ENCODE data around the gene SOBP.

- TF ChIP-seq CTCF (IDR thresholded peaks at IDR 0.05) (no peak), POLR2AphosphoS5 (IDR thresholded peaks at IDR 0.05) (no peak)
These were observed 116.5 kb downstream of the SOBP start for GRCh38 chr6:107606407-107606806.
